CD4-positive, CD25-positive, alpha-beta regulatory T cell (primary cell): Measurements from ENCODE around the gene OR7G2. TPM values are rescaled to one million over a fixed set of nuclear protein-coding genes. Genes with fewer than 3 reads are reported as not detected.
A peak's percentile ranks its signal among the peaks of the same experiment; 100 is the strongest.
"Not testable (repeated sequence)": the region's sequence is repeated elsewhere in the genome, so short reads cannot be mapped to it uniquely, and the experiment has no call there.

ENCODE experiments used
- ATAC-seq, 2 donors: fragments of 150-1000 bp; cut with Tn5 transposase; one replicate each; pipeline ENCODE4 v1.10.0; 2021; ENCODE audit warnings: low read depth in 2 of 2, moderate number of reproducible peaks in 2 of 2, moderate library complexity in 1 of 2
- DNase-seq, 3 donors: peaks; one replicate each; pipeline versions ENCODE4 v3.0.0 to v3.0.0-alpha.2; 2012 to 2022; ENCODE audit warnings: mixed read lengths in 1 of 3
- H3K27ac ChIP-seq: one replicate; pipeline ENCODE4 v1.7.0; 2013; ENCODE audit warnings: mild to moderate bottlenecking, low read length; ENCODE audit not compliant: insufficient read depth, poor library complexity, severe bottlenecking
- H3K27me3 ChIP-seq: one replicate; pipeline ENCODE4 v1.7.0; 2013; ENCODE audit warnings: low read length; ENCODE audit not compliant: control insufficient read depth, insufficient read depth
- H3K36me3 ChIP-seq: one replicate; pipeline ENCODE4 v1.7.0; 2013; ENCODE audit warnings: mild to moderate bottlenecking, low read length, moderate library complexity; ENCODE audit not compliant: control insufficient read depth, insufficient read depth
- H3K4me1 ChIP-seq: 2 replicates; pipeline ENCODE4 v1.7.0; 2013; ENCODE audit warnings: mild to moderate bottlenecking, low read length; ENCODE audit not compliant: insufficient read depth, control insufficient read depth, poor library complexity, severe bottlenecking
- H3K4me3 ChIP-seq: one replicate; pipeline ENCODE4 v1.7.0; 2013; ENCODE audit warnings: low read depth, mild to moderate bottlenecking, low read length, moderate library complexity
- H3K9me3 ChIP-seq, 2 experiments: 1 replicate in 1 of 2; 2 replicates in 1 of 2; pipeline ENCODE4 v1.7.0; 2013; ENCODE audit warnings: low read length in 2 of 2, mild to moderate bottlenecking in 1 of 2, moderate library complexity in 1 of 2; ENCODE audit not compliant: control insufficient read depth in 2 of 2
- H3K27ac Mint-ChIP-seq, 3 donors: one replicate each; pipeline ENCODE4 v1.8.0; 2020 to 2022; ENCODE audit warnings: mild to moderate bottlenecking in 3 of 3, mixed read lengths in 3 of 3, moderate library complexity in 2 of 3
- H3K27me3 Mint-ChIP-seq: one replicate; pipeline ENCODE4 v1.8.0; 2022; ENCODE audit warnings: mild to moderate bottlenecking, mixed read lengths
- H3K36me3 Mint-ChIP-seq: one replicate; pipeline ENCODE4 v1.8.0; 2020; ENCODE audit warnings: mixed read lengths
- H3K4me1 Mint-ChIP-seq, 4 donors: one replicate each; pipeline ENCODE4 v1.8.0; 2020 to 2022; ENCODE audit warnings: mixed read lengths in 4 of 4, mild to moderate bottlenecking in 1 of 4
- H3K4me3 Mint-ChIP-seq, 4 donors: one replicate each; pipeline ENCODE4 v1.8.0; 2020 to 2022; ENCODE audit warnings: mild to moderate bottlenecking in 4 of 4, mixed read lengths in 4 of 4, moderate library complexity in 3 of 4
- H3K9me3 Mint-ChIP-seq, 7 donors: one replicate each; pipeline ENCODE4 v1.8.0; 2020 to 2022; ENCODE audit warnings: mixed read lengths in 7 of 7, mild to moderate bottlenecking in 3 of 7, moderate library complexity in 2 of 7
- polyA plus RNA-seq, 4 donors: library from polyadenylated mRNA; unstranded; fragments of 300-500 nt; fragmentation: Illumina TruSeq; gene quantifications; one replicate each; pipeline ENCODE4 v1.2.3, GENCODE V29; 2021
- total RNA-seq: library from RNA; stranded (reverse); gene quantifications from one replicate; pipeline ENCODE4 v1.2.3, GENCODE V29; 2022

The OR7G2 gene
- total and polyA plus RNA-seq, 5 donors from 2014 or later, result not detected

GRCh38 chr19:9073806-9074205 is 33.5 kb downstream of the OR7G2 start:
- Histone ChIP-seq H3K4me1 (no peaks in the 10 kb centered on the region), H3K9me3 (no peaks in the 10 kb centered on the region), H3K27me3 (no peaks in the 10 kb centered on the region), H3K27ac (no peak overlapping the region), H3K4me3 (no peak overlapping the region), H3K36me3 (no peaks in the 10 kb centered on the region)
- Mint-ChIP-seq H3K36me3 (no peaks in the 10 kb centered on the region), H3K27me3 (peaks cover 5% of the 10 kb centered on the region), H3K27ac (no peak overlapping the region), H3K4me3 (no peak overlapping the region), H3K4me1 (no peaks in the 10 kb centered on the region), H3K9me3 (peaks cover 0 to 2% (median 0%) of the 10 kb centered on the region in 7 donors)
- no peak for DNase-seq
- ATAC-seq, result no peak

DNA sequence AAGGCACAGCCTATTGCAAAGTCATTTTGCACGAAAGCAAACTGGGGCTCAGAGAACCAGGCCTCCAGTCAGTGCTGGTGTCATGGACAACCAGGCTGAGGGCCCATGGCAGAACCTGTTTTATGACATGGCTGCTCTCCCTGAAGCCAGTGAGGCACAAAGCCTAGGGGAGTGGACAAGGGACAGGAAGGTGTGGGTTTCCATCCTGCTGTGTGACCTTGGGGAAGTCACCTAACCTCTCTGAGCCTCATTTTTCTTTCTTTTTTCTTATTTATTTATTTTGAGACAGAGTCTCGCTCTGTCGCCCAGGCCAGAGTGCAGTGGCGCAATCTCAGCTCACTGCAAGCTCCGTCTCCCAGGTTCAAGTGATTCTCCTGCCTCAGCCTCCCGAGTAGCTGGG is 35.6 kb downstream of the OR7G2 start:
- not testable (repeated sequence) for H3K27me3 ChIP-seq, H3K9me3 ChIP-seq, H3K9me3 Mint-ChIP-seq, H3K27me3 Mint-ChIP-seq, H3K4me3 Mint-ChIP-seq, H3K36me3 ChIP-seq, H3K4me1 Mint-ChIP-seq, H3K27ac Mint-ChIP-seq, H3K27ac ChIP-seq, DNase-seq, H3K4me3 ChIP-seq, H3K36me3 Mint-ChIP-seq, ATAC-seq, H3K4me1 ChIP-seq

- no peaks in the 10 kb centered on the region for H3K4me1 ChIP-seq
- H3K4me3 Mint-ChIP-seq, result no peak overlapping the region
Measured at GRCh38 chr19:9070066-9070465, 37.2 kb downstream of the OR7G2 start.

DNA sequence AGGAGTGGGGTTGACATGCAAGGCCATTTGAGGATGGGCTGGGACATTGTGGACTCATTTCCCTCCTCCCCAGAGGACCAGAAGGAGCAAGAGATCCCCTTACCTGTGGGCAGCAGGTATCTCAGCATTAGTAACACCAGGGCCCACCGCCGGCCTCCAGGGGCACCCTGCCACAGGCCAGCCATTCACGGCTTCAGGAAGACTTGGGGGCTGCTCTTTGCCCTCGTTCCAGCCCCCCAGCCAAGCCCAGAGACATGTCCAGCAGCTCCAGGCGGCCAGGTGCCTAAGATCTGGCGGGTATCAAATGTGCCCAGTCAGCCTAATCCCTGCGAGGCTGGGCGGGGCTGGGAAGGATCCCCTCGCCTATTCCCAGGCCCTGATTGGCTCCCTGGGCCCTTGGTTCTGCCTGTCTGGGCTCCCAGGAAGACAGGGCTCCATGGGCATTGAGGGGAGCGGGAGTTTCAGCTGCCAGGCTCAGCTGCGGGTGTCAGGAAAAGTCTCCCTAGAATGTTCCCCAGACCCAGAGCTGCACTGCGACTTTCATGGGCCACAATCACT is 41.7 kb downstream of the OR7G2 start:
- H3K4me3 ChIP-seq, result no peak overlapping the region
- no peaks in the 10 kb centered on the region for H3K4me1 ChIP-seq
- no peak overlapping the region for H3K27ac ChIP-seq
- H3K36me3 ChIP-seq, result no peaks in the 10 kb centered on the region
- no peaks in the 10 kb centered on the region for H3K9me3 ChIP-seq
- ATAC-seq, result no peak
- Mint-ChIP-seq H3K27ac (peak overlapping the region in 1 of 3 donors; percentile 10), H3K4me1 (no peaks in the 10 kb centered on the region), H3K9me3 (peaks cover 0 to 2% (median 0%) of the 10 kb centered on the region in 7 donors), H3K4me3 (no peak overlapping the region), H3K27me3 (no peaks in the 10 kb centered on the region), H3K36me3 (no peaks in the 10 kb centered on the region)
- no peak for DNase-seq
- no peaks in the 10 kb centered on the region for H3K27me3 ChIP-seq

More at GRCh38 chr19:9070066-9070465, 37.2 kb downstream of the OR7G2 start:
- DNase-seq, result no peak
- Mint-ChIP-seq H3K9me3 (peaks cover 0 to 2% (median 0%) of the 10 kb centered on the region in 7 donors), H3K36me3 (no peaks in the 10 kb centered on the region), H3K27ac (no peak overlapping the region), H3K27me3 (peaks cover 5% of the 10 kb centered on the region), H3K4me1 (no peaks in the 10 kb centered on the region)
- Histone ChIP-seq H3K36me3 (no peaks in the 10 kb centered on the region), H3K9me3 (no peaks in the 10 kb centered on the region), H3K27me3 (no peaks in the 10 kb centered on the region), H3K27ac (no peak overlapping the region), H3K4me3 (no peak overlapping the region)
- no peak for ATAC-seq

GRCh38 chr19:9061879-9062278 is 45.4 kb downstream of the OR7G2 start:
- H3K4me3 ChIP-seq, result no peak overlapping the region
- no peak overlapping the region for H3K27ac ChIP-seq
- H3K9me3 ChIP-seq, result no peaks in the 10 kb centered on the region
- Mint-ChIP-seq H3K9me3 (peaks cover 0 to 2% (median 0%) of the 10 kb centered on the region in 7 donors), H3K27me3 (no peaks in the 10 kb centered on the region), H3K36me3 (no peaks in the 10 kb centered on the region), H3K27ac (no peak overlapping the region), H3K4me3 (no peak overlapping the region), H3K4me1 (no peaks in the 10 kb centered on the region)
- DNase-seq, result no peak
- no peaks in the 10 kb centered on the region for H3K36me3 ChIP-seq
- no peaks in the 10 kb centered on the region for H3K27me3 ChIP-seq
- no peak for ATAC-seq
- H3K4me1 ChIP-seq, result no peaks in the 10 kb centered on the region

DNA sequence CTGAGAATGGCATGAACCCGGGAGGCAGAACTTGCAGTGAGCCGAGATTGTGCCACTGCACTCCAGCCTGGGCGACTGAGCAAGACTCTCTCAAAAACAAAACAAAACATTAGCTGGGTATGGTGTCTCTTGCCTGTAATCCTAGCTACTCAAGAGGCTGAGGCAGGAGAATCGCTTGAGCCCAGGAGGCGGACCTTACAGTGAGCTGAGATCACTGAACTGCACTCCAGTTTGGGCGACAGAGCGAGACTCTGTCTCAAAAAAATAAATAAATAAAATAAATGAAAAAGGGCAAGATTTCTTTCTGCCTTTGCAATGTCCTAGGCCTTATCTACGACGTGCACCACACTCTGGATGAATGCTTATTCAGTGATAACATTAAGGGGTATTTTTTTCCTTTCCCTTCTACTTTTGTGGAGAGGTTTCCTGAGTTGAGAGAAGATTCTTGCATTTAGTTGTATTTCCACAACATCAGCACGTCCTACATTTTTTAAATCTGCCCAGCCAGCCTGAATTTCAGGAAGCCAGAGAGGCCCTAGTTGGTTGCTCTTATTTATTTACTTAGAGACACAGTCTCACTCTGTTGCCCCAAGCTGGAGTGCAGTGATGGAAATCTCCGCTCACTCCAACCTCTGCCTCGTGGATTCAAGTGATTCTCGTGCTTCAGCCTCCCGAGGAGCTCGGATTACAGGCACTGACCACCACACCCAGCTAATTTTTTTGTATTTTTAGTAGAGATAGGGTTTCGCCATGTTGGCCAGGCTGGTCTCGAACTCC is 46.5 kb downstream of the OR7G2 start:
- Mint-ChIP-seq H3K4me1 (no peaks in the 10 kb centered on the region), H3K27ac (no peak overlapping the region), H3K9me3 (peaks cover 0 to 2% (median 0%) of the 10 kb centered on the region in 7 donors), H3K36me3 (no peaks in the 10 kb centered on the region), H3K27me3 (no peaks in the 10 kb centered on the region), H3K4me3 (no peak overlapping the region)
- ATAC-seq, result no peak
- Histone ChIP-seq H3K4me3 (no peak overlapping the region), H3K4me1 (no peaks in the 10 kb centered on the region), H3K9me3 (no peaks in the 10 kb centered on the region), H3K36me3 (no peaks in the 10 kb centered on the region), H3K27ac (no peak overlapping the region), H3K27me3 (no peaks in the 10 kb centered on the region)
- no peak for DNase-seq

DNA sequence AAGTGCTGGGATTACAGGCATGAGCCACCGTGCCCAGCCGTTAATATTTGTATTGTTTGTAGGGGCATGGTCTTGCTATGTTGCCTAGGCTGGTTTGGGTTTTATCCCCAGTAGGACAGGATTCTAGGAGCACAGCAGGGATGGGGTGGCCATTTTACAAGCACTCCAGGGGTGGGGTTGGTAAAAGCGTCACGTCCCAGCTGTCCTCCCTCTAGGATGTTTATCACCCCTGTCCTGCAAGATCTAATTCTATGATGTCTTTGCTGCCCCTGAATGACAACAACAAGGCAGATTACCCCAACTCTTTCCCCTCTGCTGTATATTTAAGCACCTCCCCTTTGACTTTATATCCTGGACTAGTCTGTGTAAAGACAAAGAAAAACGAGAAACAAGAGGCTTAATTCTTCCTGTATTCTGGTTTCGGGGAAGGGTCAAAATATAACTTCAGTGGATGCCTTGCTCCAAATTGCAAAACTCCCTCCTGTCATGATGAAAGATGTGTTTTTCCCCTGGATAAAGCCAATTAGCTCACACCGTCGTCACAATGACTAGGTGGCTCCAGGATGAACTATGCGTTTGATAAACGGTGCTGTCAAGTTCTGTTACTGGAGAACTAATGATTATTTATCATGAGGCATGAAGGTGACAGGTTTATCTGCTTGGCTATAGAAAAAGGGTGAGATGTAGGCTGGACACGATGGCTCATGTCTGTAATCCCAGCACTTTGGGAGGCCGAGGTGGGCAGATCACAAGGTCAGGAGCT is 48.2 kb downstream of the OR7G2 start:
- H3K27me3 ChIP-seq, result no peaks in the 10 kb centered on the region
- H3K4me1 Mint-ChIP-seq, result no peaks in the 10 kb centered on the region

More for the DNA sequence above, 48.2 kb downstream of the OR7G2 start:
- Histone ChIP-seq H3K4me3 (no peak overlapping the region), H3K36me3 (no peaks in the 10 kb centered on the region), H3K9me3 (no peaks in the 10 kb centered on the region), H3K27ac (no peak overlapping the region), H3K4me1 (no peaks in the 10 kb centered on the region)
- ATAC-seq (no peak), DNase-seq (no peak)
- no peaks in the 10 kb centered on the region for H3K36me3 Mint-ChIP-seq
- no peak overlapping the region for H3K4me3 Mint-ChIP-seq
- peaks cover 5% of the 10 kb centered on the region for H3K27me3 Mint-ChIP-seq
- peaks cover 0 to 2% (median 0%) of the 10 kb centered on the region in 7 donors for H3K9me3 Mint-ChIP-seq
- H3K27ac Mint-ChIP-seq, result no peak overlapping the region
